Osteocyte (in vitro differentiated cells): Measurements from ENCODE around the gene EXD1. TPM values are rescaled to one million over a fixed set of nuclear protein-coding genes. Genes with fewer than 3 reads are reported as not detected.
"Not testable (repeated sequence)": the region's sequence is repeated elsewhere in the genome, so short reads cannot be mapped to it uniquely, and the experiment has no call there.

Source experiments
- DNase-seq: peaks from one replicate; pipeline ENCODE4 v3.0.0; 2021; ENCODE audit warnings: mixed read lengths; ENCODE audit not compliant: unreplicated experiment; ENCODE audit errors: extremely low spot score
- H3K27ac Mint-ChIP-seq: one replicate; pipeline ENCODE4 v1.8.0; 2021; ENCODE audit warnings: mild to moderate bottlenecking, mixed read lengths; ENCODE audit not compliant: unreplicated experiment
- H3K27me3 Mint-ChIP-seq: one replicate; pipeline ENCODE4 v1.8.0; 2021; ENCODE audit warnings: mixed read lengths; ENCODE audit not compliant: unreplicated experiment
- H3K36me3 Mint-ChIP-seq: one replicate; pipeline ENCODE4 v1.8.0; 2021; ENCODE audit warnings: mixed read lengths; ENCODE audit not compliant: unreplicated experiment
- H3K4me1 Mint-ChIP-seq: one replicate; pipeline ENCODE4 v1.8.0; 2021; ENCODE audit warnings: mixed read lengths; ENCODE audit not compliant: unreplicated experiment
- H3K4me3 Mint-ChIP-seq: one replicate; pipeline ENCODE4 v1.8.0; 2021; ENCODE audit warnings: mild to moderate bottlenecking, moderate library complexity, mixed read lengths; ENCODE audit not compliant: unreplicated experiment
- H3K9me3 Mint-ChIP-seq: one replicate; pipeline ENCODE4 v1.8.0; 2021; ENCODE audit warnings: mixed read lengths; ENCODE audit not compliant: unreplicated experiment
- CTCF ChIP-seq: fragments of 200-600 bp; sonication (generic); IDR thresholded peaks from 2 replicates; pipeline ENCODE4 v1.5.0; 2021; ENCODE audit warnings: antibody characterized with exemption, mild to moderate bottlenecking, moderate library complexity
- total RNA-seq: library from RNA; stranded (reverse); gene quantifications from 2 replicates; pipeline ENCODE4 v1.2.1, GENCODE V29; 2021

EXD1 gene
- total RNA-seq, 1 donor from 2014 or later: not detected

DNA sequence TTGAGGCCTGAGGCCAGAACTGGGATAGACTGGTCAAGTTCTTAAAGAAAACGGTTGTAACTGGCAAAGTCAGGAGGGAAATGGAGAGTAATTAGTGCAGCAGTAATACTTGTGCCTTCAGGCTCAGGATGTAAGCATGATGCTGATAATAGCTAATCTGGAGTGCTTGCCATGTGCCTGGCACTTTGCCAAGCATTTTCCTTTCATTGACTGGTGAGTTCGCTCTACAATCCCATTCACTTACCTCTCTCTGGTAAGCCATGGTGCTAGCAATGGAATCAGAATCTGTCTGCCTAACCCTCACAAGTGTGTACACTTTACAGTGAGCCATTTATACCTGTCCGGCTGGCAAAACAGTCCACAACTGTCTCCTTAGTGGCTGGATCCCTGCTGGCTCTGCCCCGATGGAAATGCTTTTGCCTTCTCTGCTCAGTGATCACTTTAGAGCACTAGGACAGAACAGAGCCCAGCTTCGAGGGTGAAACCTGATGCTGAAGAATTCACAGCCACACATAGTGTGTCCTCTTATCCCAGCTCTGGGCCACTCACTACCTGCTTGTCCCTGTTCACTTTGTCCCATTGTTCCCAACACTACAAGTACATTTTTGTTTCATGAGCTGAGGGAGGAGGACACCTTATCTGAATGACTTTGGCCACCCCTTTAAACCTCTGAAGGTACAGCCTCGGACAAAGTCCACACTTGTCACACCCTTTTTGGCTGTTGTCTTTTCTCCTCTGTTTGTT, 10.8 kb upstream of the EXD1 start:
- H3K27me3 Mint-ChIP-seq: no peaks in the 10 kb centered on the region
- H3K4me1 Mint-ChIP-seq: no peaks in the 10 kb centered on the region

GRCh38 chr15:41238100-41238499, 7.5 kb upstream of the EXD1 start:
- Mint-ChIP-seq H3K27me3 (no peaks in the 10 kb centered on the region), H3K36me3 (peaks cover 5% of the 10 kb centered on the region), H3K9me3 (no peaks in the 10 kb centered on the region), H3K4me3 (no peak overlapping the region), H3K4me1 (peaks cover 8% of the 10 kb centered on the region), H3K27ac (no peak overlapping the region)
- DNase-seq: no peak
- no peak for TF ChIP-seq CTCF

More for the DNA sequence above, 10.8 kb upstream of the EXD1 start:
- H3K27ac Mint-ChIP-seq: no peak overlapping the region
- H3K36me3 Mint-ChIP-seq: peaks cover 11% of the 10 kb centered on the region
- no peak for TF ChIP-seq CTCF
- no peak for DNase-seq
- H3K4me3 Mint-ChIP-seq: no peak overlapping the region
- no peaks in the 10 kb centered on the region for H3K9me3 Mint-ChIP-seq

DNA sequence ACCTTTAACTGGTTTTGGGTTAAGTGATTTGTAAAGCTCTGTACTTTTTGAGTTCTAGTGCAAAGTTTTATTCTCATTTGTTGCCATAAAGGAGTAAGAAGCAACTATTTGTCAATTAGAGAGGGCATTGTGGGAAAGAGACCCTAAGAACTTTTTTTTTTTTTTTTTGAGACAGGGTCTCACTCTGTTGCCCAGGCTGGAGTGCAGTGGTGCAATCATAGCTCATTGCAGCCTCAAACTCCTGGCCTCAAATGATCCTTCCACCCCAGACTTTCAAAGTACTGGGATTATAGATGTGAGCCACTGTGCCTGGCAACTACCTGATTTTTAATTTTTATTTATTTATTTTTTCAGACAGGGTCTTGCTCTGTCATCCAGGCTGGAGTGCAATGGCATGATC, 5.4 kb upstream of the EXD1 start:
- H3K27me3 Mint-ChIP-seq: no peaks in the 10 kb centered on the region
- no peaks in the 10 kb centered on the region for H3K36me3 Mint-ChIP-seq
- H3K4me3 Mint-ChIP-seq: no peak overlapping the region
- TF ChIP-seq CTCF: no peak
- no peak overlapping the region for H3K27ac Mint-ChIP-seq
- DNase-seq: no peak
- H3K9me3 Mint-ChIP-seq: no peaks in the 10 kb centered on the region
- peaks cover 20% of the 10 kb centered on the region for H3K4me1 Mint-ChIP-seq

- DNase-seq, H3K9me3 Mint-ChIP-seq, H3K4me3 Mint-ChIP-seq, H3K27ac Mint-ChIP-seq, H3K27me3 Mint-ChIP-seq, H3K36me3 Mint-ChIP-seq: not testable (repeated sequence)
- H3K4me1 Mint-ChIP-seq: peaks cover 23% of the 10 kb centered on the region
Measured at GRCh38 chr15:41235228-41235627, 4.7 kb upstream of the EXD1 start.

DNA sequence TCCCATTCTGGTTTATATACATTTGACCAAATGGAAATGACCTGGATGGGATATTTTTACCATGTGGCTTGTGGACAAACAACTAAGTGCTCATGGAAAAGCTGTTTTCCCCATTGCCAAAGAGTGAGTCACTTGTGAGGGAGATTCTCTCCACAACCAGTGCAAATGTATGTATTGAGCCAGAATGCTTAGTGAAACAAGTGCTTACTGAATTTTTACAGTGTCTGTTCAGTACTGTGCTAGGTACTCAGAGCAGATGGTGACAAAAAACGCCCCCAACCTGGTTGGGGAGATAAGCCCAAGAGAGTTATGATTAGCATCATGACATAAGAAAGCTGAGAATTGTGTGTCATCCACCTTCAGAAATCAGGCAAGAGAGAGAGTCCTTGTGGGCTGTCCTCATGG, 2.8 kb upstream of the EXD1 start:
- Mint-ChIP-seq H3K9me3 (no peaks in the 10 kb centered on the region), H3K4me1 (peaks cover 23% of the 10 kb centered on the region), H3K4me3 (no peak overlapping the region), H3K27ac (no peak overlapping the region), H3K27me3 (no peaks in the 10 kb centered on the region), H3K36me3 (no peaks in the 10 kb centered on the region)
- TF ChIP-seq CTCF: no peak
- no peak for DNase-seq
